D721Med (cell line): ENCODE data around the gene MYH14.

Experiments
- DNase-seq: peaks from one replicate; pipeline ENCODE4 v3.0.0; 2011; ENCODE audit warnings: low spot score; ENCODE audit not compliant: insufficient read length
- FAIRE-seq: peaks from 2 replicates; lab custom pipeline; 2011; peaks lifted over from hg19 to GRCh38; lab: Jason Lieb, UNC
- CTCF ChIP-seq: IDR thresholded peaks from 2 replicates; pipeline ENCODE4 v1.5.1; 2012; ENCODE audit warnings: mild to moderate bottlenecking, control low read depth; ENCODE audit not compliant: insufficient read depth; ENCODE audit errors: missing control alignments

The MYH14 gene

GRCh38 chr19:50203281-50204080 is at the start of gene MYH14:
MYH14 (plus strand) TSS chr19:50203622; CDS start chr19:50210366, 6,744 bp downstream.
- FAIRE-seq (no peak), DNase-seq (no peak)
- no peak for TF ChIP-seq CTCF

GRCh38 chr19:50154529-50154928 is 48.9 kb upstream of the MYH14 start:
- FAIRE-seq (no peak), DNase-seq (no peak)
- no peak for TF ChIP-seq CTCF

- no peak for TF ChIP-seq CTCF
- FAIRE-seq (no peak), DNase-seq (no peak)
Observed at GRCh38 chr19:50155520-50156109, 47.8 kb upstream of the MYH14 start.

DNA sequence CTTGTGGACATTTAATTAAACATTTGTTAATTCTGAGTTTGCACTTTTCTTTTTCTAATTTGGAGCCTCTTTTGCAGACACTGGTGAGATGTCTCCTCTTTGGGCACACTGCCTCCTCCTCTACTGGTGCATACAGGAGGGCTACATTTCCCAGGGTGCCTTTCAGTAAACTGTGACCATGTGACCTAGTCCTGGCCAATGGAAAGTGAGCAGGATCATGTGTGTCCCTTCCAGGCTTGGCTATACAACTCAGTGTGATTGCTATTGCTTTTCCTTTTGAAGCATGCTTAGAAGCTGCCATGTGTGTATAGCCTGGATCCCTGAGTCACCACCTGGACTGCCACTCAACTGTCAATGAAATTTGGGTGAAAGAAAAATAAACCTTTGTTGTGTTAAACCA is 44.8 kb upstream of the MYH14 start:
- no peak for DNase-seq
- FAIRE-seq, result no peak
- no peak for TF ChIP-seq CTCF

GRCh38 chr19:50159078-50159477 is 44.3 kb upstream of the MYH14 start:
- DNase-seq (no peak), FAIRE-seq (no peak)
- TF ChIP-seq CTCF, result no peak

DNA sequence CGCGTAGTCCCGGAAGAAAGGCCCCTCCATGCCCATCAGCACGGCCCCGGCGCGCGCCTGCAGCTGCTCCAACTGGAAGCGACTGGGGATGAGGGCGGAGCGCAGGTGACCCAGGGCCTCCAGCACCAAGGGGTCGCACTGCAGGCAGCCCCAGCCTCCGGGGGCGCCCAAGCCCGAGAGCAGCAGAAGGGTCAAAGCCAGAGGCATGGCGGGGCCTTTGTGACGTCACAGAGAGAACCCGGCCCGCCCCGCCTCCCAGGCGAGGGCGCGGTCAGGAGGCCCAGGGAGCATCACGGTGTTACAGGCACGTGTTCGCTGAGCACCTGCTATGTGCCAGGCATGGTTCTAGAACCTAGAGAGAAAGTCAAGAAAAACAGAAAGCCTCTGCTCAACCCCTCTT is 40.4 kb upstream of the MYH14 start, which contains the start of gene IZUMO2:
Gene IZUMO2, minus strand, starts transcription at position 294 of the 400 bp plus-strand sequence. Its CDS starts 87 bp downstream, at position 207.
- no peak for DNase-seq
- FAIRE-seq, result no peak
- TF ChIP-seq CTCF, result no peak

- FAIRE-seq, result no peak
- no peak for DNase-seq
- TF ChIP-seq CTCF, result no peak
Observed at GRCh38 chr19:50167314-50167721, 36.1 kb upstream of the MYH14 start.
